Muscle layer of colon (tissue), 2 donors: Measurements from ENCODE around the gene TTYH1.

ENCODE experiments used
- H3K27ac ChIP-seq: one replicate; pipeline ENCODE4 v1.7.0; 2013; ENCODE audit warnings: low read depth, mild to moderate bottlenecking, low read length, moderate library complexity
- H3K27me3 ChIP-seq, 2 donors: one replicate each; pipeline ENCODE4 v1.7.0; 2013; ENCODE audit warnings: low read length in 2 of 2, mild to moderate bottlenecking in 2 of 2; ENCODE audit not compliant: insufficient read depth in 2 of 2, control insufficient read depth in 1 of 2
- H3K36me3 ChIP-seq: one replicate; pipeline ENCODE4 v1.7.0; 2013; ENCODE audit warnings: mild to moderate bottlenecking, low read length; ENCODE audit not compliant: insufficient read depth
- H3K4me1 ChIP-seq: one replicate; pipeline ENCODE4 v1.7.0; 2013; ENCODE audit warnings: mild to moderate bottlenecking, low read length; ENCODE audit not compliant: insufficient read depth
- H3K4me3 ChIP-seq, 2 donors: one replicate each; pipeline ENCODE4 v1.7.0; 2013; ENCODE audit warnings: low read length in 2 of 2, low read depth in 1 of 2, mild to moderate bottlenecking in 1 of 2, moderate library complexity in 1 of 2
- H3K9ac ChIP-seq: one replicate; pipeline ENCODE4 v1.7.0; 2013; ENCODE audit warnings: low read length
- H3K9me3 ChIP-seq: one replicate; pipeline ENCODE4 v1.7.0; 2013; ENCODE audit warnings: mild to moderate bottlenecking, low read length
- donor health status: abdominal sarcoma.
- donor health status: Adenocarcinoma of cecum.

TTYH1 gene

GRCh38 chr19:54457773-54458647 is 42.7 kb downstream of the TTYH1 start:
- no peaks in the 10 kb centered on the region for H3K9me3 ChIP-seq
- no peak overlapping the region for H3K27ac ChIP-seq
- no peak overlapping the region for H3K4me3 ChIP-seq
- no peaks in the 10 kb centered on the region for H3K27me3 ChIP-seq
- peaks cover 11% of the 10 kb centered on the region for H3K4me1 ChIP-seq
- no peak overlapping the region for H3K9ac ChIP-seq
- H3K36me3 ChIP-seq = peaks cover 80% of the 10 kb centered on the region

- no peak overlapping the region for H3K27ac ChIP-seq
- H3K4me3 ChIP-seq = no peak overlapping the region
- peaks cover 13% of the 10 kb centered on the region for H3K4me1 ChIP-seq
- peaks cover 72% of the 10 kb centered on the region for H3K36me3 ChIP-seq
- H3K9me3 ChIP-seq = no peaks in the 10 kb centered on the region
- no peaks in the 10 kb centered on the region for H3K27me3 ChIP-seq
- H3K9ac ChIP-seq = no peak overlapping the region
Measured at GRCh38 chr19:54458648-54459281, 43.5 kb downstream of the TTYH1 start.

- H3K27me3 ChIP-seq = no peaks in the 10 kb centered on the region
- peaks cover 20% of the 10 kb centered on the region for H3K4me1 ChIP-seq
- H3K9me3 ChIP-seq = no peaks in the 10 kb centered on the region
- no peak overlapping the region for H3K27ac ChIP-seq
- peaks cover 64% of the 10 kb centered on the region for H3K36me3 ChIP-seq
- H3K4me3 ChIP-seq = no peak overlapping the region
- H3K9ac ChIP-seq = no peak overlapping the region
Measured at GRCh38 chr19:54459282-54460229, 44.3 kb downstream of the TTYH1 start.

GRCh38 chr19:54460230-54461005 is 45.2 kb downstream of the TTYH1 start:
- Histone ChIP-seq H3K36me3 (peaks cover 56% of the 10 kb centered on the region), H3K27me3 (no peaks in the 10 kb centered on the region), H3K4me1 (peaks cover 20% of the 10 kb centered on the region), H3K27ac (no peak overlapping the region), H3K4me3 (no peak overlapping the region), H3K9me3 (no peaks in the 10 kb centered on the region), H3K9ac (no peak overlapping the region)

GRCh38 chr19:54461210-54461609 is 45.9 kb downstream of the TTYH1 start:
- H3K9ac ChIP-seq = no peak overlapping the region
- H3K27me3 ChIP-seq = no peaks in the 10 kb centered on the region
- H3K4me1 ChIP-seq = peaks cover 20% of the 10 kb centered on the region
- no peak overlapping the region for H3K27ac ChIP-seq
- H3K4me3 ChIP-seq = no peak overlapping the region
- H3K9me3 ChIP-seq = no peaks in the 10 kb centered on the region
- peaks cover 48% of the 10 kb centered on the region for H3K36me3 ChIP-seq

GRCh38 chr19:54461613-54462012 is 46.3 kb downstream of the TTYH1 start:
- Histone ChIP-seq H3K36me3 (peaks cover 45% of the 10 kb centered on the region), H3K4me1 (peaks cover 20% of the 10 kb centered on the region), H3K27ac (no peak overlapping the region), H3K4me3 (no peak overlapping the region), H3K9ac (no peak overlapping the region), H3K27me3 (no peaks in the 10 kb centered on the region), H3K9me3 (no peaks in the 10 kb centered on the region)

- Histone ChIP-seq H3K27me3 (no peaks in the 10 kb centered on the region), H3K9ac (no peak overlapping the region), H3K4me1 (peaks cover 20% of the 10 kb centered on the region), H3K9me3 (no peaks in the 10 kb centered on the region), H3K4me3 (peak overlapping the region; percentile 11 to 66), H3K36me3 (peaks cover 39% of the 10 kb centered on the region), H3K27ac (peak overlapping the region; percentile 77)
Measured at GRCh38 chr19:54462047-54462654, 46.9 kb downstream of the TTYH1 start.

- H3K27me3 ChIP-seq = no peaks in the 10 kb centered on the region
- H3K9me3 ChIP-seq = no peaks in the 10 kb centered on the region
- peaks cover 32% of the 10 kb centered on the region for H3K36me3 ChIP-seq
- peak overlapping the region; percentile 53 to 66 for H3K4me3 ChIP-seq
- no peak overlapping the region for H3K9ac ChIP-seq
- H3K4me1 ChIP-seq = peaks cover 20% of the 10 kb centered on the region
- peak overlapping the region; percentile 77 for H3K27ac ChIP-seq
Measured at GRCh38 chr19:54462655-54463530, 47.6 kb downstream of the TTYH1 start.

GRCh38 chr19:54463531-54464043 is 48.3 kb downstream of the TTYH1 start, which contains the start of gene LENG9:
LENG9 (minus strand) TSS chr19:54463778; CDS start chr19:54463526, 252 bp downstream.
- Histone ChIP-seq H3K9ac (no peak within 1 kb of the TSS), H3K27me3 (no peaks in the 10 kb centered on the region), H3K36me3 (peaks cover 25% of the 10 kb centered on the region), H3K4me1 (peaks cover 20% of the 10 kb centered on the region), H3K27ac (peak within 1 kb of the TSS; percentile 77), H3K4me3 (peak within 1 kb of the TSS; percentile 53 to 66), H3K9me3 (no peaks in the 10 kb centered on the region)
